Measurements from ENCODE around the gene SYT1. TPM values are rescaled to one million over a fixed set of nuclear protein-coding genes. Genes with fewer than 3 reads are reported as not detected.

The SYT1 gene
- total RNA-seq, 1 experiment from 2014 or later: 80.9 TPM

DNA sequence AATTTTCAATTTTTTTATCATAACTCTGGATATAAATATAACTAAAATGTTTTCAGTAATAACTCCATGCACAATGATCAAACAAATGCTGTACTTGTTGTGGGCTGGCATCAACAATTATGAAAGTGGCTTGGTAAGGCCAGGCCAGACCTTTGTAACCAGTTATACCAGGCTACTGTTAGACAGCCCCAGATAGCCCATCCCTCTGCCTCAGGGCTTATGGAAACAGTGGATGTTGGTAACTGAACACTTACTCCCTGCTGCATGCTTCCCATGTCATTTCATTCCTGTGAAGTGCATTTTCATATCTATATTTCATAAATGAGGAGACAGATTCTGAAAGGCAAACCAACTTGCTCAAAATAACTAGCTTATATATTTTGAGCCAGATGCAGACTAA is 195.0 kb downstream of the SYT1 start:
- Histone ChIP-seq H3K4me3 (ENCODE audit: low read depth, low read length, poor library complexity, severe bottlenecking) (no peak overlapping the region), H3K36me3 (ENCODE audit: insufficient read depth, low read length, poor library complexity, severe bottlenecking) (no peaks in the 10 kb centered on the region), H3K9me3 (ENCODE audit: low read depth, low read length, poor library complexity, severe bottlenecking) (no peaks in the 10 kb centered on the region), H3K4me1 (ENCODE audit: insufficient read depth, low read length, poor library complexity, severe bottlenecking) (peaks cover 42% of the 10 kb centered on the region), H3K27me3 (replicated peaks; ENCODE audit: insufficient read depth, low read depth, low read length, poor library complexity) (no peaks in the 10 kb centered on the region), H3K27ac (ENCODE audit: low read depth, low read length, poor library complexity, severe bottlenecking) (no peak overlapping the region)
- ChIA-PET POLR2A (ENCODE audit: low non-redundant PET) (no interaction called here), CTCF (no interaction called here)
- no peak for TF ChIP-seq EZH2 (IDR thresholded peaks at IDR 0.05; ENCODE audit: borderline replicate concordance, low read depth, low read length, poor library complexity, severe bottlenecking)
- intact Hi-C loops (cut with micrococcal nuclease; ENCODE audit: unreplicated experiment): no loop called here
- DNase-seq (ENCODE audit: low spot score): no peak
- BruUV-seq (replicated peaks): no TSS peak

DNA sequence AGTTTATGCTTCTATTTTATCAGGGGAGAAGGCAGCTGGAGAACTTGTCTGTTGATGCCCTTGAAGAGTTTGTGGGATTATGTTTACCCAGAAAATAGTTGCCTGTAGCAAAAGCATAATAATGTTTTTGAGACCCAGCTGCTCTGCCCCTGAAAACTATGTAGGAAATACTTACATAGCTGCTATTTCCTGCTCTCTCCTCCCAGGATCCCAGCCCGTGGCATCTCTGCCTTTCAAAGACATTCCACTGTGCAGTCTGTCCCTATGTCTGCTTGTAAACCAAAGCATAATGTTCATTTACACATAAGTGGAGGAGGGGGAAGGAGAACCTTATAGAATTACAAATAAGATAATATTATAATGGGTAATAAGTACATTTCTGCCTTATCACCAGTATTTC is 198.7 kb downstream of the SYT1 start:
- ChIA-PET CTCF (no interaction called here), POLR2A (ENCODE audit: low non-redundant PET) (no interaction called here)
- peak overlapping the region; percentile 12 for H3K27ac ChIP-seq (ENCODE audit: low read depth, low read length, poor library complexity, severe bottlenecking)
- H3K4me3 ChIP-seq (ENCODE audit: low read depth, low read length, poor library complexity, severe bottlenecking): no peak overlapping the region
- peak; percentile 66 for DNase-seq (ENCODE audit: low spot score)
- no peak for TF ChIP-seq EZH2 (IDR thresholded peaks at IDR 0.05; ENCODE audit: borderline replicate concordance, low read depth, low read length, poor library complexity, severe bottlenecking)
- TF ChIP-seq, protein P1, sequence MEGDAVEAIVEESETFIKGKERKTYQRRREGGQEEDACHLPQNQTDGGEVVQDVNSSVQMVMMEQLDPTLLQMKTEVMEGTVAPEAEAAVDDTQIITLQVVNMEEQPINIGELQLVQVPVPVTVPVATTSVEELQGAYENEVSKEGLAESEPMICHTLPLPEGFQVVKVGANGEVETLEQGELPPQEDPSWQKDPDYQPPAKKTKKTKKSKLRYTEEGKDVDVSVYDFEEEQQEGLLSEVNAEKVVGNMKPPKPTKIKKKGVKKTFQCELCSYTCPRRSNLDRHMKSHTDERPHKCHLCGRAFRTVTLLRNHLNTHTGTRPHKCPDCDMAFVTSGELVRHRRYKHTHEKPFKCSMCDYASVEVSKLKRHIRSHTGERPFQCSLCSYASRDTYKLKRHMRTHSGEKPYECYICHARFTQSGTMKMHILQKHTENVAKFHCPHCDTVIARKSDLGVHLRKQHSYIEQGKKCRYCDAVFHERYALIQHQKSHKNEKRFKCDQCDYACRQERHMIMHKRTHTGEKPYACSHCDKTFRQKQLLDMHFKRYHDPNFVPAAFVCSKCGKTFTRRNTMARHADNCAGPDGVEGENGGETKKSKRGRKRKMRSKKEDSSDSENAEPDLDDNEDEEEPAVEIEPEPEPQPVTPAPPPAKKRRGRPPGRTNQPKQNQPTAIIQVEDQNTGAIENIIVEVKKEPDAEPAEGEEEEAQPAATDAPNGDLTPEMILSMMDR (conservative IDR thresholded peaks at IDR 0.05; ENCODE audit: low read depth, low read length): no peak
- intact Hi-C loops (cut with micrococcal nuclease; ENCODE audit: unreplicated experiment): no loop called here
- BruUV-seq (replicated peaks): no TSS peak
- peaks cover 38% of the 10 kb centered on the region for H3K4me1 ChIP-seq (ENCODE audit: insufficient read depth, low read length, poor library complexity, severe bottlenecking)
- no peaks in the 10 kb centered on the region for H3K27me3 ChIP-seq (replicated peaks; ENCODE audit: insufficient read depth, low read depth, low read length, poor library complexity)
- H3K36me3 ChIP-seq (ENCODE audit: insufficient read depth, low read length, poor library complexity, severe bottlenecking): no peaks in the 10 kb centered on the region
- no peaks in the 10 kb centered on the region for H3K9me3 ChIP-seq (ENCODE audit: low read depth, low read length, poor library complexity, severe bottlenecking)

GRCh38 chr12:79067977-79068376 is 203.4 kb downstream of the SYT1 start:
- ChIA-PET POLR2A (ENCODE audit: low non-redundant PET) (no interaction called here), CTCF (no interaction called here)
- DNase-seq (ENCODE audit: low spot score): no peak
- Histone ChIP-seq H3K4me1 (ENCODE audit: insufficient read depth, low read length, poor library complexity, severe bottlenecking) (peaks cover 24% of the 10 kb centered on the region), H3K27ac (ENCODE audit: low read depth, low read length, poor library complexity, severe bottlenecking) (no peak overlapping the region), H3K27me3 (replicated peaks; ENCODE audit: insufficient read depth, low read depth, low read length, poor library complexity) (no peaks in the 10 kb centered on the region), H3K36me3 (ENCODE audit: insufficient read depth, low read length, poor library complexity, severe bottlenecking) (no peaks in the 10 kb centered on the region), H3K4me3 (ENCODE audit: low read depth, low read length, poor library complexity, severe bottlenecking) (no peak overlapping the region), H3K9me3 (ENCODE audit: low read depth, low read length, poor library complexity, severe bottlenecking) (no peaks in the 10 kb centered on the region)
- no TSS peak for BruUV-seq (replicated peaks)
- TF ChIP-seq EZH2 (IDR thresholded peaks at IDR 0.05; ENCODE audit: borderline replicate concordance, low read depth, low read length, poor library complexity, severe bottlenecking): no peak
- TF ChIP-seq, protein P1 (conservative IDR thresholded peaks at IDR 0.05; ENCODE audit: low read depth, low read length): no peak
- intact Hi-C loops (cut with micrococcal nuclease; ENCODE audit: unreplicated experiment): no loop called here

DNA sequence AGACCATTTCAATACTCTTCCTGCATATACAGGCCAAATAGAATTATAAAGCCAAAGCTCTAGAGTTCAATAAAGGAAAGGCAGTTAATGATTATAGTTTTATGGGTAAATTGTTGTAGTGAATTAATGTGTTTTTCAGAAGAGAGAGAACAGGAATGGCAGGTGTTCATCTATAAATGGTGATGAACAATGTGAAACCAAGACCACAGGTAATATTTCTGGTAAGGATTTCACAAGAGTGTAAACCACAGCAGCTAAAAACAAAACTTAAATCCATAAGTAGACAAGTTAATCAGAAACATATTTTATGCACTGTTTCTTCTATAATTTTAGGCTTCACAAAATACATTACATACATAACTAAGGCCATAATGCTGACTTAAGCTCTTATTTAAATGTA is 204.4 kb downstream of the SYT1 start:
- no peaks in the 10 kb centered on the region for H3K36me3 ChIP-seq (ENCODE audit: insufficient read depth, low read length, poor library complexity, severe bottlenecking)
- H3K27me3 ChIP-seq (replicated peaks; ENCODE audit: insufficient read depth, low read depth, low read length, poor library complexity): no peaks in the 10 kb centered on the region
- H3K27ac ChIP-seq (ENCODE audit: low read depth, low read length, poor library complexity, severe bottlenecking): no peak overlapping the region
- peaks cover 14% of the 10 kb centered on the region for H3K4me1 ChIP-seq (ENCODE audit: insufficient read depth, low read length, poor library complexity, severe bottlenecking)
- ChIA-PET CTCF (no interaction called here), POLR2A (ENCODE audit: low non-redundant PET) (no interaction called here)
- no peak for DNase-seq (ENCODE audit: low spot score)
- no TSS peak for BruUV-seq (replicated peaks)
- no peaks in the 10 kb centered on the region for H3K9me3 ChIP-seq (ENCODE audit: low read depth, low read length, poor library complexity, severe bottlenecking)
- TF ChIP-seq, protein P1 (conservative IDR thresholded peaks at IDR 0.05; ENCODE audit: low read depth, low read length): no peak
- TF ChIP-seq EZH2 (IDR thresholded peaks at IDR 0.05; ENCODE audit: borderline replicate concordance, low read depth, low read length, poor library complexity, severe bottlenecking): no peak
- H3K4me3 ChIP-seq (ENCODE audit: low read depth, low read length, poor library complexity, severe bottlenecking): no peak overlapping the region
- intact Hi-C loops (cut with micrococcal nuclease; ENCODE audit: unreplicated experiment): no loop called here

Data from A673 (cell line).